Measurements from ENCODE around the gene ISYNA1. TPM values are rescaled to one million over a fixed set of nuclear protein-coding genes. Genes with fewer than 3 reads are reported as not detected.

ISYNA1 gene
- total RNA-seq: 100 to 1,000 TPM in 3 of 9 donors, 10 to 100 TPM in 6; 32.3 to 211 (median 66.0) TPM
- 100 to 1,000 TPM in 2 of 3 donors, 1 to 10 TPM in 1; 3.2 to 313 (median 125) TPM for polyA plus RNA-seq
- long read RNA-seq, donor 1, transcript ISYNA1-201 (11 exons, 2,420 nt): major isoform, 10 of 109 reads
- long read RNA-seq, donor 1, partial matches to known transcripts: 92 of 109 reads
- long read RNA-seq, donor 1, other reads (novel, unspliced or antisense): 0 of 109 reads
- long read RNA-seq, donor 2, transcript ISYNA1-201 (11 exons, 2,420 nt): major isoform, 11 of 22 reads
- long read RNA-seq, donor 2, partial matches to known transcripts: 7 of 22 reads
- long read RNA-seq, donor 2, other reads (novel, unspliced or antisense): 0 of 22 reads
- long read RNA-seq, donor 3, partial matches to known transcripts: 24 of 31 reads
- long read RNA-seq, donor 3, other reads (novel, unspliced or antisense): 0 of 31 reads
- long read RNA-seq, donor 4, transcript ISYNA1-201 (11 exons, 2,420 nt): major isoform, 32 of 43 reads
- long read RNA-seq, donor 4, partial matches to known transcripts: 6 of 43 reads
- long read RNA-seq, donor 4, other reads (novel, unspliced or antisense): 3 of 43 reads
- long read RNA-seq, donor 5, transcript ISYNA1-201 (11 exons, 2,420 nt): major isoform, 215 of 295 reads
- long read RNA-seq, donor 5, transcript ISYNA1-204 (9 exons, 2,148 nt): minor isoform, 5 of 295 reads
- long read RNA-seq, donor 5, partial matches to known transcripts: 12 of 295 reads
- long read RNA-seq, donor 5, other reads (novel, unspliced or antisense): 60 of 295 reads
- long read RNA-seq, donor 6, transcript ISYNA1-201 (11 exons, 2,420 nt): major isoform, 57 of 65 reads
- long read RNA-seq, donor 6, partial matches to known transcripts: 4 of 65 reads
- long read RNA-seq, donor 6, other reads (novel, unspliced or antisense): 3 of 65 reads
- long read RNA-seq, donor 7, transcript ISYNA1-201 (11 exons, 2,420 nt): major isoform, 9 of 13 reads
- long read RNA-seq, donor 7, partial matches to known transcripts: 0 of 13 reads
- long read RNA-seq, donor 7, other reads (novel, unspliced or antisense): 0 of 13 reads
- long read RNA-seq, donor 8, transcript ISYNA1-201 (11 exons, 2,420 nt): major isoform, 36 of 72 reads
- long read RNA-seq, donor 8, transcript ISYNA1-209 (3 exons, 696 nt): minor isoform, 17 of 72 reads
- long read RNA-seq, donor 8, partial matches to known transcripts: 12 of 72 reads
- long read RNA-seq, donor 8, other reads (novel, unspliced or antisense): 5 of 72 reads
- long read RNA-seq, donor 9, transcript ISYNA1-201 (11 exons, 2,420 nt): major isoform, 13 of 64 reads
- long read RNA-seq, donor 9, partial matches to known transcripts: 46 of 64 reads
- long read RNA-seq, donor 9, other reads (novel, unspliced or antisense): 0 of 64 reads
- long read RNA-seq, donor 10, transcript ISYNA1-209 (3 exons, 696 nt): minor isoform, 9 of 29 reads
- long read RNA-seq, donor 10, transcript ISYNA1-201 (11 exons, 2,420 nt): major isoform, 13 of 29 reads
- long read RNA-seq, donor 10, partial matches to known transcripts: 6 of 29 reads
- long read RNA-seq, donor 10, other reads (novel, unspliced or antisense): 0 of 29 reads

- Histone ChIP-seq H3K27me3 (no peaks in the 10 kb centered on the region), H3K4me3 (peak within 1 kb of the TSS in 2 of 4 donors; percentile 40 to 72), H3K27ac (peak within 1 kb of the TSS; percentile 30 to 92 (median 66)), H3K36me3 (replicated peaks in 1 of 2) (no peaks in the 10 kb centered on the region), H3K4me1 (replicated peaks in 1 of 2) (peaks cover 27 to 36% of the 10 kb centered on the region in 2 donors), H3K9me3 (replicated peaks in 1 of 3) (no peaks in the 10 kb centered on the region)
- intact Hi-C loops (cut with DNase I): no loop called here
- TF ChIP-seq POLR2A (IDR thresholded peaks at IDR 0.05): peak in 1 of 2 donors; percentile 21
- TF ChIP-seq CTCF (IDR thresholded peaks at IDR 0.05): no peak
- 0 to 1% (median 1%) methylated on average over 4 to 99 of the region's 99 CpGs; no CpG with 5 or more reads in 1 of the 4 donors for WGBS, 4 donors
- DNase-seq: peak in 6 of 7 donors; percentile 62 to 86 (median 74)
Observed at GRCh38 chr19:18437491-18438330, at the start of gene ISYNA1. Gene ISYNA1, minus strand, starts transcription at chr19:18438133. Its CDS starts 154 bp downstream, at chr19:18437979.

GRCh38 chr19:18486746-18487145 lies 48.8 kb upstream of the ISYNA1 start:
- no peak for DNase-seq
- 76 to 83% (median 80%) methylated on average over 7 to 8 of the region's 8 CpGs for WGBS, 4 donors
- no peaks in the 10 kb centered on the region for H3K9me3 ChIP-seq (replicated peaks in 1 of 3)
- TF ChIP-seq CTCF (IDR thresholded peaks at IDR 0.05): no peak
- no peak for TF ChIP-seq POLR2A (IDR thresholded peaks at IDR 0.05)
- peaks cover 21 to 72% of the 10 kb centered on the region in 2 donors for H3K4me1 ChIP-seq (replicated peaks in 1 of 2)
- peak overlapping the region in 2 of 5 donors; percentile 71 to 80 for H3K27ac ChIP-seq
- H3K4me3 ChIP-seq: no peak overlapping the region
- intact Hi-C loops (cut with DNase I): no loop called here
- no peaks in the 10 kb centered on the region for H3K36me3 ChIP-seq (replicated peaks in 1 of 2)
- no peaks in the 10 kb centered on the region for H3K27me3 ChIP-seq

GRCh38 chr19:18484992-18485391 lies 47.1 kb upstream of the ISYNA1 start:
- intact Hi-C loops (cut with DNase I): no loop called here
- H3K36me3 ChIP-seq (replicated peaks in 1 of 2): no peaks in the 10 kb centered on the region
- DNase-seq: no peak
- TF ChIP-seq CTCF (IDR thresholded peaks at IDR 0.05): no peak
- no peak for TF ChIP-seq POLR2A (IDR thresholded peaks at IDR 0.05)
- no peak overlapping the region for H3K4me3 ChIP-seq
- no peaks in the 10 kb centered on the region for H3K27me3 ChIP-seq
- H3K27ac ChIP-seq: no peak overlapping the region
- H3K4me1 ChIP-seq (replicated peaks in 1 of 2): peaks cover 33 to 87% of the 10 kb centered on the region in 2 donors
- WGBS, 4 donors: 90 to 95% (median 93%) methylated on average over 4 to 5 of the region's 5 CpGs
- no peaks in the 10 kb centered on the region for H3K9me3 ChIP-seq (replicated peaks in 1 of 3)

Measured in adrenal gland (tissue), 19 donors.